Measurements from ENCODE around the gene TRIM41.
"Not testable (repeated sequence)": the region's sequence is repeated elsewhere in the genome, so short reads cannot be mapped to it uniquely, and the experiment has no call there.

TRIM41 gene

GRCh38 chr5:181259283-181259682 is 36.2 kb downstream of the TRIM41 start:
- no peak for DNase-seq

GRCh38 chr5:181259974-181260719 is 37.1 kb downstream of the TRIM41 start:
- DNase-seq = no peak

GRCh38 chr5:181260720-181261319 is 37.7 kb downstream of the TRIM41 start, which contains the start of gene TRIM52:
TRIM52 (minus strand) TSS chr5:181261143; CDS start chr5:181260813, 330 bp downstream.
- peak; percentile 91 for DNase-seq

- peak; percentile 74 for DNase-seq
These were observed 38.4 kb downstream of the TRIM41 start for GRCh38 chr5:181261320-181262049.

GRCh38 chr5:181263633-181264032 is 40.6 kb downstream of the TRIM41 start:
- no peak for DNase-seq

- DNase-seq = no peak
These were observed 42.1 kb downstream of the TRIM41 start for GRCh38 chr5:181265092-181265671.

- not testable (repeated sequence) for DNase-seq
These were observed 44.3 kb downstream of the TRIM41 start for GRCh38 chr5:181267291-181267904.

GRCh38 chr5:181267907-181268306 is 44.8 kb downstream of the TRIM41 start:
- DNase-seq = not testable (repeated sequence)

GRCh38 chr5:181271081-181271480 is 48.0 kb downstream of the TRIM41 start:
- DNase-seq = no peak

- DNase-seq = not testable (repeated sequence)
These were observed 50.3 kb downstream of the TRIM41 start for GRCh38 chr5:181273433-181273744.

GRCh38 chr5:181280251-181280762 is 57.2 kb downstream of the TRIM41 start:
- DNase-seq = no peak

GRCh38 chr5:181281077-181281983 is 58.2 kb downstream of the TRIM41 start:
- no peak for DNase-seq

GRCh38 chr5:181281984-181282316 is 58.9 kb downstream of the TRIM41 start:
- DNase-seq = no peak

- not testable (repeated sequence) for DNase-seq
These were observed 59.3 kb downstream of the TRIM41 start for GRCh38 chr5:181282415-181282814.

- no peak for DNase-seq
These were observed 59.8 kb downstream of the TRIM41 start for GRCh38 chr5:181282874-181283273.

- no peak for DNase-seq
These were observed 60.3 kb downstream of the TRIM41 start for GRCh38 chr5:181283347-181283746.

GRCh38 chr5:181283841-181284755 is 61.0 kb downstream of the TRIM41 start:
- DNase-seq = not testable (repeated sequence)

All from EL (cell line).